ENCODE data around the gene PLCXD3. TPM values are rescaled to one million over a fixed set of nuclear protein-coding genes. Genes with fewer than 3 reads are reported as not detected.

The PLCXD3 gene
- total and polyA plus RNA-seq, 9 of the 15 experiments (the other 6 are each of a cell fraction or from before 2014, with no cell fraction given), result not detected

DNA sequence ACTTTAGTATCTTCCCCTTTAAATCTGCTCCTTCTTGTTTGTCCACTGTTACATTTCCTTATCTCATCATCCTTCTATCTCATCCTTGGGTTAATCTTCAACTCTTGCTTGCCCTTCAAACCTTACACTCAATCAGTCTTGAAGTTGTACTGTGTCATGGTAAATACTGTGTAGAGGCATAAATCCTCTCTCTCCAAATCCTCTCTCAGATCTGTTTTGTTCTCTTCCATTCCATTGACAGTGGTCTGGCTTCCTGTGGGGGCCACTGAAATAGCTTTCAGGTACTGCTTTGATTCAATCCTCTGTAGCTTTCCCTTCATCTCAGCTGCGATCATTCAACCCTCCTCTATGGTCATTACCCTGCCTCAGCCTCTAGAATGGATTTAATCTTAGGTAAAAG lies 104.0 kb downstream of the PLCXD3 start:
- POLR2A ChIA-PET, result interaction anchor here (1.1 kb wide), 1 partner anchor 11 kb away, joined by 3 read pairs; no protein-coding TSS in a partner anchor
- Histone ChIP-seq H3K9me3 (replicated peaks; ENCODE audit: control insufficient read depth, insufficient read depth, low read depth, low read length) (no peaks in the 10 kb centered on the region; the same call in 1 of the 2 replicates), H3K79me2 (ENCODE audit: control insufficient read depth, insufficient read depth, low read length) (no peaks in the 10 kb centered on the region), H3K9ac (ENCODE audit: insufficient read depth in 1 of 2, low read depth in 2 of 2, low read length in 2 of 2) (no peak overlapping the region), H3K36me3 (ENCODE audit: control insufficient read depth, insufficient read depth, low read length) (no peaks in the 10 kb centered on the region), H3K27ac (ENCODE audit: extremely low read depth, low read depth, low read length) (no peak overlapping the region), H4K20me1 (replicated peaks; ENCODE audit: control insufficient read depth, insufficient read depth, low read length) (no peaks in the 10 kb centered on the region), H3K27me3 (ENCODE audit: control insufficient read depth in 2 of 2, insufficient read depth in 2 of 2, low read length in 2 of 2) (no peaks in the 10 kb centered on the region), H3K9me1 (ENCODE audit: control insufficient read depth, insufficient read depth, low read length) (no peaks in the 10 kb centered on the region), H3K4me2 (ENCODE audit: insufficient read depth, low read length) (no peak overlapping the region), H3K4me3 (no peak overlapping the region), H2AFZ (ENCODE audit: low read depth, low read length) (no peak overlapping the region), H3K4me1 (replicated peaks in 1 of 2; ENCODE audit: control insufficient read depth in 2 of 2, insufficient read depth in 2 of 2, low read length in 2 of 2) (no peaks in the 10 kb centered on the region)
- in situ Hi-C loops (cut with MboI), result no loop called here
- ATAC-seq, result no peak
- DNase-seq (ENCODE audit: extremely low read depth in 1 of 4, low spot score in 3 of 4), result no peak
- no TSS peak for BruUV-seq (replicated peaks)
- no peak for TF ChIP-seq EHMT2 (IDR thresholded peaks at IDR 0.05)
- TF ChIP-seq TRIM28 (IDR thresholded peaks at IDR 0.05), result no peak
- TF ChIP-seq, protein P1, sequence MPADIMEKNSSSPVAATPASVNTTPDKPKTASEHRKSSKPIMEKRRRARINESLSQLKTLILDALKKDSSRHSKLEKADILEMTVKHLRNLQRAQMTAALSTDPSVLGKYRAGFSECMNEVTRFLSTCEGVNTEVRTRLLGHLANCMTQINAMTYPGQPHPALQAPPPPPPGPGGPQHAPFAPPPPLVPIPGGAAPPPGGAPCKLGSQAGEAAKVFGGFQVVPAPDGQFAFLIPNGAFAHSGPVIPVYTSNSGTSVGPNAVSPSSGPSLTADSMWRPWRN (IDR thresholded peaks at IDR 0.05; ENCODE audit: low read depth), result no peak
- TF ChIP-seq ZNF764 (CRISPR knock-in tag; IDR thresholded peaks at IDR 0.05; ENCODE audit: low read depth), result no peak
- TF ChIP-seq EP400 (IDR thresholded peaks at IDR 0.05), result no peak
- TF ChIP-seq, protein P2, sequence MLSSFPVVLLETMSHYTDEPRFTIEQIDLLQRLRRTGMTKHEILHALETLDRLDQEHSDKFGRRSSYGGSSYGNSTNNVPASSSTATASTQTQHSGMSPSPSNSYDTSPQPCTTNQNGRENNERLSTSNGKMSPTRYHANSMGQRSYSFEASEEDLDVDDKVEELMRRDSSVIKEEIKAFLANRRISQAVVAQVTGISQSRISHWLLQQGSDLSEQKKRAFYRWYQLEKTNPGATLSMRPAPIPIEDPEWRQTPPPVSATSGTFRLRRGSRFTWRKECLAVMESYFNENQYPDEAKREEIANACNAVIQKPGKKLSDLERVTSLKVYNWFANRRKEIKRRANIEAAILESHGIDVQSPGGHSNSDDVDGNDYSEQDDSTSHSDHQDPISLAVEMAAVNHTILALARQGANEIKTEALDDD (IDR thresholded peaks at IDR 0.05), result no peak
- TF ChIP-seq, protein P3, sequence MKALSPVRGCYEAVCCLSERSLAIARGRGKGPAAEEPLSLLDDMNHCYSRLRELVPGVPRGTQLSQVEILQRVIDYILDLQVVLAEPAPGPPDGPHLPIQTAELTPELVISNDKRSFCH (CRISPR knock-in tag; IDR thresholded peaks at IDR 0.05), result no peak
- TF ChIP-seq, protein P3 (tag; IDR thresholded peaks at IDR 0.05), result no peak
- TF ChIP-seq NONO (IDR thresholded peaks at IDR 0.05; ENCODE audit: low read depth in 2 of 2, low read length in 1 of 2), result no peak
- no peak for TF ChIP-seq DMBX1 (CRISPR knock-in tag; IDR thresholded peaks at IDR 0.05; ENCODE audit: borderline replicate concordance)
- no peak for TF ChIP-seq ZNF232 (CRISPR knock-in tag; IDR thresholded peaks at IDR 0.05)
- TF ChIP-seq RBM15 (IDR thresholded peaks at IDR 0.05; ENCODE audit: insufficient read depth, low read length), result no peak
- no peak for TF ChIP-seq ZNF551 (CRISPR knock-in tag; IDR thresholded peaks at IDR 0.05)
- TF ChIP-seq ZNF778 (CRISPR knock-in tag; IDR thresholded peaks at IDR 0.05), result no peak
- no peak for TF ChIP-seq EZH2 (IDR thresholded peaks at IDR 0.05; ENCODE audit: borderline replicate concordance, low read depth, low read length)
- no peak for TF ChIP-seq KAT2B (IDR thresholded peaks at IDR 0.05; ENCODE audit: low read depth, low read length)
- no peak for TF ChIP-seq ESRRB (CRISPR knock-in tag; IDR thresholded peaks at IDR 0.05; ENCODE audit: borderline replicate concordance)
- TF ChIP-seq, protein P4, sequence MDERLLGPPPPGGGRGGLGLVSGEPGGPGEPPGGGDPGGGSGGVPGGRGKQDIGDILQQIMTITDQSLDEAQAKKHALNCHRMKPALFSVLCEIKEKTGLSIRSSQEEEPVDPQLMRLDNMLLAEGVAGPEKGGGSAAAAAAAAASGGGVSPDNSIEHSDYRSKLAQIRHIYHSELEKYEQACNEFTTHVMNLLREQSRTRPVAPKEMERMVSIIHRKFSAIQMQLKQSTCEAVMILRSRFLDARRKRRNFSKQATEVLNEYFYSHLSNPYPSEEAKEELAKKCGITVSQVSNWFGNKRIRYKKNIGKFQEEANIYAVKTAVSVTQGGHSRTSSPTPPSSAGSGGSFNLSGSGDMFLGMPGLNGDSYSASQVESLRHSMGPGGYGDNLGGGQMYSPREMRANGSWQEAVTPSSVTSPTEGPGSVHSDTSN (CRISPR knock-in tag; IDR thresholded peaks at IDR 0.05; ENCODE audit: low read depth), result no peak
- TF ChIP-seq, protein P4 (tag; conservative IDR thresholded peaks at IDR 0.05; ENCODE audit: low read depth), result no peak
- TF ChIP-seq PURB (CRISPR knock-in tag; IDR thresholded peaks at IDR 0.05; ENCODE audit: low read depth), result no peak
- no peak for FAIRE-seq
- intact Hi-C loops (cut with micrococcal nuclease), result no loop called here
- WGBS (ENCODE audit: insufficient coverage, low coverage, missing lambda C conversion rate), result 5% methylated on average over 1 of the region's 1 CpG
- CTCF ChIA-PET (ENCODE audit: low intra/inter-chr PET ratio), result no interaction called here

Data from K562 (cell line).